Neural progenitor cell (in vitro differentiated cells): ENCODE measurements around the gene GNPTAB.

Experiments
- CTCF ChIP-seq: fragments of 200-600 bp; sonication (generic); IDR thresholded peaks from 2 replicates; pipeline ENCODE4 v1.5.1; 2017; ENCODE audit warnings: antibody characterized with exemption, mild to moderate bottlenecking
- EZH2 ChIP-seq: fragments of 200-600 bp; sonication (generic); IDR thresholded peaks from 2 replicates; pipeline ENCODE4 v1.6.1; 2017; ENCODE audit warnings: antibody characterized with exemption, mild to moderate bottlenecking, moderate library complexity
- EZH2phosphoT487 ChIP-seq: fragments of 200-600 bp; sonication (generic); IDR thresholded peaks from 2 replicates; pipeline ENCODE4 v1.6.1; 2017; ENCODE audit warnings: antibody characterized with exemption

GRCh38 chr12:101746196-101746595 lies 84.6 kb downstream of the GNPTAB start:
- TF ChIP-seq EZH2, result no peak
- no peak for TF ChIP-seq CTCF
- TF ChIP-seq EZH2phosphoT487, result no peak
